HEK293 (cell line): ENCODE data around the gene ETNK2.

Source experiments
- GFI1B ChIP-seq: fragments of 450-650 bp; formaldehyde crosslinking; IDR thresholded peaks from 2 replicates; pipeline ENCODE4 v1.5.1; 2016; ENCODE audit warnings: missing biosample characterization, missing genetic modification characterization
- IKZF3 ChIP-seq: fragments of 450-650 bp; IDR thresholded peaks from 2 replicates; pipeline ENCODE4 v1.5.0; 2018; ENCODE audit warnings: missing biosample characterization, mild to moderate bottlenecking, missing genetic modification characterization, moderate library complexity
- KLF16 ChIP-seq: fragments of 450-650 bp; formaldehyde crosslinking; IDR thresholded peaks from 2 replicates; pipeline ENCODE4 v1.5.1; 2017; ENCODE audit warnings: missing biosample characterization, missing genetic modification characterization
- KLF8 ChIP-seq: fragments of 450-650 bp; formaldehyde crosslinking; IDR thresholded peaks from 2 replicates; pipeline ENCODE4 v1.5.1; 2016; ENCODE audit warnings: missing biosample characterization, missing genetic modification characterization
- REPIN1 ChIP-seq: fragments of 450-650 bp; formaldehyde crosslinking; IDR thresholded peaks from 2 replicates; pipeline ENCODE4 v1.5.1; 2017; ENCODE audit warnings: missing biosample characterization, missing genetic modification characterization, low read depth
- SCRT1 ChIP-seq: fragments of 450-650 bp; formaldehyde crosslinking; IDR thresholded peaks from 2 replicates; pipeline ENCODE4 v1.5.1; 2016; ENCODE audit warnings: missing biosample characterization, missing genetic modification characterization, borderline replicate concordance
- WT1 ChIP-seq: fragments of 450-650 bp; formaldehyde crosslinking; IDR thresholded peaks from 2 replicates; pipeline ENCODE4 v1.5.1; 2016; ENCODE audit warnings: missing biosample characterization, missing genetic modification characterization
- ZBTB44 ChIP-seq: fragments of 450-650 bp; IDR thresholded peaks from 2 replicates; pipeline ENCODE4 v1.5.1; 2018; ENCODE audit warnings: missing biosample characterization, mild to moderate bottlenecking, missing genetic modification characterization
- ZFP3 ChIP-seq: fragments of 450-650 bp; formaldehyde crosslinking; IDR thresholded peaks from 2 replicates; pipeline ENCODE4 v1.5.1; 2016; ENCODE audit warnings: low read depth, missing biosample characterization, missing genetic modification characterization
- ZFP41 ChIP-seq: fragments of 450-650 bp; formaldehyde crosslinking; IDR thresholded peaks from 2 replicates; pipeline ENCODE4 v1.5.1; 2016; ENCODE audit warnings: missing biosample characterization, missing genetic modification characterization, borderline replicate concordance
- ZNF148 ChIP-seq: fragments of 450-650 bp; formaldehyde crosslinking; IDR thresholded peaks from 2 replicates; pipeline ENCODE4 v1.5.0; 2017; ENCODE audit warnings: missing biosample characterization, missing genetic modification characterization, borderline replicate concordance
- ZNF174 ChIP-seq: fragments of 450-650 bp; formaldehyde crosslinking; IDR thresholded peaks from 2 replicates; pipeline ENCODE4 v1.5.0; 2017; ENCODE audit warnings: missing biosample characterization, mild to moderate bottlenecking, missing genetic modification characterization
- ZNF184 ChIP-seq: fragments of 450-650 bp; IDR thresholded peaks from 2 replicates; pipeline ENCODE4 v1.5.1; 2018; ENCODE audit warnings: missing biosample characterization, mild to moderate bottlenecking, missing genetic modification characterization
- ZNF335 ChIP-seq: fragments of 450-650 bp; formaldehyde crosslinking; conservative IDR thresholded peaks from 2 replicates; pipeline ENCODE4 v1.5.1; 2016; ENCODE audit warnings: missing biosample characterization, missing genetic modification characterization
- ZNF362 ChIP-seq: fragments of 450-650 bp; formaldehyde crosslinking; IDR thresholded peaks from 2 replicates; pipeline ENCODE4 v1.5.1; 2016; ENCODE audit warnings: missing biosample characterization, missing genetic modification characterization
- ZNF391 ChIP-seq: fragments of 450-650 bp; formaldehyde crosslinking; IDR thresholded peaks from 2 replicates; pipeline ENCODE4 v1.5.1; 2016; ENCODE audit warnings: low read depth, missing biosample characterization, missing genetic modification characterization, borderline replicate concordance
- ZNF398 ChIP-seq: fragments of 450-650 bp; formaldehyde crosslinking; IDR thresholded peaks from 2 replicates; pipeline ENCODE4 v1.5.1; 2017; ENCODE audit warnings: missing biosample characterization, missing genetic modification characterization
- ZNF404 ChIP-seq: fragments of 450-650 bp; formaldehyde crosslinking; IDR thresholded peaks from 2 replicates; pipeline ENCODE4 v1.5.1; 2017; ENCODE audit warnings: missing biosample characterization, missing genetic modification characterization
- ZNF423 ChIP-seq: fragments of 450-650 bp; formaldehyde crosslinking; IDR thresholded peaks from 2 replicates; pipeline ENCODE4 v1.5.1; 2016; ENCODE audit warnings: missing biosample characterization, missing genetic modification characterization
- ZNF48 ChIP-seq: fragments of 450-650 bp; formaldehyde crosslinking; IDR thresholded peaks from 2 replicates; pipeline ENCODE4 v1.5.1; 2016; ENCODE audit warnings: missing biosample characterization, missing genetic modification characterization
- ZNF488 ChIP-seq: fragments of 450-650 bp; formaldehyde crosslinking; IDR thresholded peaks from 2 replicates; pipeline ENCODE4 v1.5.1; 2016; ENCODE audit warnings: missing biosample characterization, missing genetic modification characterization
- ZNF624 ChIP-seq: fragments of 450-650 bp; formaldehyde crosslinking; IDR thresholded peaks from 2 replicates; pipeline ENCODE4 v1.5.1; 2017; ENCODE audit warnings: missing biosample characterization, missing genetic modification characterization
- ZNF701 ChIP-seq: fragments of 450-650 bp; formaldehyde crosslinking; IDR thresholded peaks from 2 replicates; pipeline ENCODE4 v1.5.1; 2016; ENCODE audit warnings: missing biosample characterization, missing genetic modification characterization
- ZNF791 ChIP-seq: fragments of 450-650 bp; formaldehyde crosslinking; IDR thresholded peaks from 2 replicates; pipeline ENCODE4 v1.5.1; 2016; ENCODE audit warnings: missing biosample characterization, missing genetic modification characterization
- ZNF843 ChIP-seq: fragments of 450-650 bp; formaldehyde crosslinking; IDR thresholded peaks from 2 replicates; pipeline ENCODE4 v1.5.1; 2016; ENCODE audit warnings: missing biosample characterization, missing genetic modification characterization
- ZSCAN16 ChIP-seq: fragments of 450-650 bp; formaldehyde crosslinking; IDR thresholded peaks from 2 replicates; pipeline ENCODE4 v1.5.1; 2016; ENCODE audit warnings: missing biosample characterization, missing genetic modification characterization
- ZSCAN18 ChIP-seq: fragments of 450-650 bp; formaldehyde crosslinking; IDR thresholded peaks from 2 replicates; pipeline ENCODE4 v1.5.1; 2016; ENCODE audit warnings: missing biosample characterization, missing genetic modification characterization
- TF ChIP-seq, protein P1 (sequence below): fragments of 450-650 bp; formaldehyde crosslinking; IDR thresholded peaks from 2 replicates; pipeline ENCODE4; 2016; ENCODE audit warnings: missing biosample characterization, missing genetic modification characterization
- TF ChIP-seq, protein P2 (sequence below): fragments of 450-650 bp; formaldehyde crosslinking; IDR thresholded peaks from 2 replicates; pipeline ENCODE4 v1.5.1; 2016; ENCODE audit warnings: missing biosample characterization, missing genetic modification characterization

ETNK2 gene

DNA sequence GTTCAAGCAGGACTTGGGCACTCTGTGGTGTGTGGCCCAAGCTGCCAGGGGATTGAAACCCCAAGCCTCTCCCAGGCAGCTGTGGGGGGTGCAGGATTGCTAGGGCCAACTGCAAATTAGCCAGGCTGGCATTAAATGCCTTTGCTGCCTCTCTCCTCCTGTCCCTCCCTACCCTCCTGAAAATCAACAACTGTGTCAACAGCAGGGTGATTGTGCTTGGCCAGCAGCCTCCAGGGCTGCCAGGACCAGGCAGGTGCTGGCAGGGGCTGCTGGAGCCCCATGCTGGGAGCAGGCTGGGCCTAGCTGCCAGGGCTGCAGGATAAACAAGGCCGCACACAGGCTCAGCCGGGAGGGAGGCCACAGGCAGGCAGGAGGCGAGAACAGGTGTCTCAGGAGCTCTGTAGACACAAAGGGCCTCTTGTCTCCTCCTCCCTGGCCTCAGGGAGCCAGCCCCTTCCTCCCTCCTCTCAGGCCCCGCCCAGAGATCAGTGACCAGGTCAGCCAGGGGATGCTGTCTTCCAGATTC, 67.5 kb downstream of the ETNK2 start (continued):
- TF ChIP-seq ZNF791 (tag by site-specific recombination) (no peak), ZNF843 (no peak), ZNF404 (tag by site-specific recombination) (no peak), WT1 (tag by site-specific recombination) (no peak; the same call in none of the 2 replicates), REPIN1 (tag by site-specific recombination) (no peak), SCRT1 (peak; percentile 93), ZSCAN18 (tag by site-specific recombination) (no peak), ZSCAN16 (tag by site-specific recombination) (no peak), IKZF3 (tag by site-specific recombination) (no peak), ZNF362 (tag by site-specific recombination) (no peak), ZNF335 (peak; percentile 36), ZNF701 (tag by site-specific recombination) (no peak), ZBTB44 (tag by site-specific recombination) (no peak), KLF16 (tag by site-specific recombination) (no peak), ZNF488 (tag by site-specific recombination) (no peak), ZFP3 (tag by site-specific recombination) (no peak), KLF8 (tag by site-specific recombination) (no peak), ZNF398 (peak; percentile 26; the same call in 1 of the 2 replicates), ZNF48 (no peak), GFI1B (tag by site-specific recombination) (no peak), ZFP41 (tag by site-specific recombination) (no peak), ZNF391 (no peak), ZNF423 (tag by site-specific recombination) (peak; percentile 59; the same call in 1 of the 2 replicates), ZNF624 (tag by site-specific recombination) (no peak), ZNF174 (tag by site-specific recombination) (no peak), ZNF148 (tag by site-specific recombination) (no peak), ZNF184 (no peak)
- TF ChIP-seq, protein P1, sequence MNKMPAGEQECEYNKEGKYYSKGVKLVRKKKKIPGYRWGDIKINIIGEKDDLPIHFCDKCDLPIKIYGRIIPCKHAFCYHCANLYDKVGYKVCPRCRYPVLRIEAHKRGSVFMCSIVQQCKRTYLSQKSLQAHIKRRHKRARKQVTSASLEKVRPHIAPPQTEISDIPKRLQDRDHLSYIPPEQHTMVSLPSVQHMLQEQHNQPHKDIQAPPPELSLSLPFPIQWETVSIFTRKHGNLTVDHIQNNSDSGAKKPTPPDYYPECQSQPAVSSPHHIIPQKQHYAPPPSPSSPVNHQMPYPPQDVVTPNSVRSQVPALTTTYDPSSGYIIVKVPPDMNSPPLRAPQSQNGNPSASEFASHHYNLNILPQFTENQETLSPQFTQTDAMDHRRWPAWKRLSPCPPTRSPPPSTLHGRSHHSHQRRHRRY (tag by site-specific recombination): no peak
- TF ChIP-seq, protein P2, sequence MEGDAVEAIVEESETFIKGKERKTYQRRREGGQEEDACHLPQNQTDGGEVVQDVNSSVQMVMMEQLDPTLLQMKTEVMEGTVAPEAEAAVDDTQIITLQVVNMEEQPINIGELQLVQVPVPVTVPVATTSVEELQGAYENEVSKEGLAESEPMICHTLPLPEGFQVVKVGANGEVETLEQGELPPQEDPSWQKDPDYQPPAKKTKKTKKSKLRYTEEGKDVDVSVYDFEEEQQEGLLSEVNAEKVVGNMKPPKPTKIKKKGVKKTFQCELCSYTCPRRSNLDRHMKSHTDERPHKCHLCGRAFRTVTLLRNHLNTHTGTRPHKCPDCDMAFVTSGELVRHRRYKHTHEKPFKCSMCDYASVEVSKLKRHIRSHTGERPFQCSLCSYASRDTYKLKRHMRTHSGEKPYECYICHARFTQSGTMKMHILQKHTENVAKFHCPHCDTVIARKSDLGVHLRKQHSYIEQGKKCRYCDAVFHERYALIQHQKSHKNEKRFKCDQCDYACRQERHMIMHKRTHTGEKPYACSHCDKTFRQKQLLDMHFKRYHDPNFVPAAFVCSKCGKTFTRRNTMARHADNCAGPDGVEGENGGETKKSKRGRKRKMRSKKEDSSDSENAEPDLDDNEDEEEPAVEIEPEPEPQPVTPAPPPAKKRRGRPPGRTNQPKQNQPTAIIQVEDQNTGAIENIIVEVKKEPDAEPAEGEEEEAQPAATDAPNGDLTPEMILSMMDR (tag by site-specific recombination): no peak
